Tongue (tissue), 2 donors: ENCODE measurements around the gene MAGI1. TPM values are rescaled to one million over a fixed set of nuclear protein-coding genes. Genes with fewer than 3 reads are reported as not detected.
"Not testable (repeated sequence)": the region's sequence is repeated elsewhere in the genome, so short reads cannot be mapped to it uniquely, and the experiment has no call there.

Experiments
- DNase-seq: peaks from one replicate; pipeline ENCODE4 v3.0.0-alpha.2; 2015
- total RNA-seq: library from RNA; depleted of rRNA; stranded (reverse); fragments of >200 nt; gene quantifications from one replicate; pipeline ENCODE4 v1.2.3, GENCODE V29; 2014

Gene MAGI1
- total RNA-seq = 62.1 TPM

DNA sequence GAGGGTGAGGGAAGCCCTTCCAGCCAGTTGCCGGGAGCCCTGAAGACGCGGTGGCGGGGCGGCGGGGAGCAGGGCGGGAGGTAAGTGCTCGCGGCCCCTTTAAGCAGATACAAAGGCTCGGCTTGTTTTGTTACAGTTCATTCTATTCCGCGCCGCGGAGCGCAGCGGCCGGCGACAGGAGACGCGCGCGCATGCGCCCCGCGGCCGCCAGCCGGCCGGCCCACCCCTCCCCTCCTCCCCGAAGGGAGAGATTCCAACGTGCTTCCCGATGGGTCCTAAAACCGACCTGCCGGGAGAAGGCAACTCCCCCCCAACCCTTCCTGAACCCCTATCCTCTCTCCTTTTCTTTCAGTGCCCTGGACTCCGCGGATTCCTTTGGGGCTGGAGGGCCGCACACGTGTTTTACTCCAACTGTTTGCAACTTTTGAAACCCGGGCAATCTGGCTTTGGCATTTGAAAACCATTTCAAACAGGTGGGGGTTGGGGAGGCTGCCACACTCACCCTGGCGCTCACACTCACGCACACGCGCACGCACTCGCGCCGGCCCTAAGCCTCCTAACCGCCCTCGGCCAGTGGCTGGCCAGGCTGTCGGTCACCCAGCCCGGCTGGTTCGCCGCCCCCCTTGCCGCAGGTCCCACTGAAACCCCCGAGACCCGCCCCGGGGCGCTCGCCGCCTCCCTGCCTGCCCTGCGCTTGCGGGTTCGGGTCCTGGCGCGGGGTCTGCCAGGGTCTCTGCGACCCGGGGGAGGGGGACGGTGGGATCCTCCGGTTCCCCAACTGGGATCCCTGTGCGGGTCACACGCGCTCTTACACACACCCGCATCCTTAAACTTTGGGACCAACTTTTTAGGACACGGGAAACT is at the start of gene MAGI1:
TSS of gene MAGI1 (minus strand) at position 193 of the 864 bp plus-strand sequence. CDS start 610 bp downstream, outside the sequence.
- DNase-seq = peak; percentile 98

- DNase-seq = no peak
Observed at GRCh38 chr3:66083784-66084213, 45.1 kb upstream of the MAGI1 start.

DNA sequence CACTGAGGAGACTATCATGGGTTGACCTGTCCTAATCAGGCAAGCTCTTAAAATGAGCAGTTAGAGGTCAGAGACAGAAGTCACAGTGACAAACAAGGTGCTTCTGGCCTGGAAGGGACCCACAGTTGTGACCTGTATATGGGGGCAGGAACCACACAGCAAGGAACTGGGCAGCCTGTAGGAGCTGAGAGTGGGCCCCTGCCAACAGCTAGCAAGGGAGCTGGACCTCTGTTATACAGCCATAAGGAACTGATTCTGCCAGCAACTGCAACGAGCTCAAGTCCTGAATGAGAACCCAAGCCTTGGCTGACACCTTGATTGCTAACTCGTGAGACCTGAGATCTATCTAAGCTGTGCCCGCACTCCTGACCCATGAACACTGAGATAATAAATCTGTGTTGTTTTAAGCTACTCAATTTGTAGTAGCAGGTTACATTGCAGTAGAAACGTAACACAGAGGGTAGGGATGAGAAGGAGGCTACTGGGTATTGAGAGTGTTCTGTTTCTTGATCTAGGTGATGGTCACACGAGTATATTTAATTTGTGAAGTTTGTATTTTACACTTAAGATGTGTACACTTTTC is 44.5 kb upstream of the MAGI1 start:
- no peak for DNase-seq

- DNase-seq = no peak
Observed at GRCh38 chr3:66082679-66083078, 44.0 kb upstream of the MAGI1 start.

- DNase-seq = no peak
Observed at GRCh38 chr3:66080167-66080566, 41.4 kb upstream of the MAGI1 start.

- DNase-seq = no peak
Observed at GRCh38 chr3:66077973-66078372, 39.3 kb upstream of the MAGI1 start.

- DNase-seq = peak; percentile 80
Observed at GRCh38 chr3:66076861-66077470, 38.2 kb upstream of the MAGI1 start.

DNA sequence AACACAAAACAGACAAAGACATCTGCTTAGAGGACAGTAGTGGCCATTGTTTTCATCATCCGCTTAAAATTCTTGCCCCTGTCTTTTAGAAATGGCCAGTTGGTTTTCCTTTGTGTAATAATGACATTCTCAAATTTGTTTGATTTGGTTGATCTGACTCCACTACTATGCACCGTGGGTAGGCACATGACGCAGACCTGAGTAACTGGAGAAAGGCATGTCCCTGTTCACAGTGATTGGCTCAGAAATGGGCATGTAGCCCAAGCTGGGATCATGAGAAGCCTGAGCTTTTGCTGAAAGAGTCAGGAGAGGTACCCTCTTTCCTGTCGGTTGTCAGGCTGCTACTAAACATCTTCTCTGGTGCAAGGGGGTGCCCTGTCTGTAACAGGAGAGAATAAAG is 36.6 kb upstream of the MAGI1 start:
- no peak for DNase-seq

GRCh38 chr3:66073464-66074141 is 34.9 kb upstream of the MAGI1 start:
- no peak for DNase-seq

DNA sequence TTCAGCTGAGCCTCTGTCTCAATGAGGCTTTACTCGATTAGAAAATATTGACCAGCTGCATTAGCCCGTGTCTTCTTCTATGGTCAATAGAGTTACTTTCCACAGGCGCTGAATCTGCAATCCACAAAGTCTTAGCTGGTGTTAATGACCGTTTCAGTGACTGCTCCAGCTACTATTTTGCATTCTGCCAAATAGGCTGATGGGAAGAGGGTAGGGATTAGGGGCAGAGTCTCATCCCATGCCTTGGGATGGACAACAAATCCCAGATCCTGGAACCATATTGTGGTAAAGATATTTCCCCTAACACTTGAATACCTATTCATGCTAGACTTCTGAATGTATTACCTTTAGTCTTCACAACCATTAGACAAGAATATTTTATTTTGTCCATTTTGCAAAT is 29.5 kb upstream of the MAGI1 start:
- DNase-seq = no peak

GRCh38 chr3:66066963-66067617 is 28.4 kb upstream of the MAGI1 start:
- no peak for DNase-seq

GRCh38 chr3:66055289-66055688 is 16.6 kb upstream of the MAGI1 start:
- DNase-seq = no peak

- DNase-seq = no peak
Observed at GRCh38 chr3:66053550-66054094, 14.9 kb upstream of the MAGI1 start.

DNA sequence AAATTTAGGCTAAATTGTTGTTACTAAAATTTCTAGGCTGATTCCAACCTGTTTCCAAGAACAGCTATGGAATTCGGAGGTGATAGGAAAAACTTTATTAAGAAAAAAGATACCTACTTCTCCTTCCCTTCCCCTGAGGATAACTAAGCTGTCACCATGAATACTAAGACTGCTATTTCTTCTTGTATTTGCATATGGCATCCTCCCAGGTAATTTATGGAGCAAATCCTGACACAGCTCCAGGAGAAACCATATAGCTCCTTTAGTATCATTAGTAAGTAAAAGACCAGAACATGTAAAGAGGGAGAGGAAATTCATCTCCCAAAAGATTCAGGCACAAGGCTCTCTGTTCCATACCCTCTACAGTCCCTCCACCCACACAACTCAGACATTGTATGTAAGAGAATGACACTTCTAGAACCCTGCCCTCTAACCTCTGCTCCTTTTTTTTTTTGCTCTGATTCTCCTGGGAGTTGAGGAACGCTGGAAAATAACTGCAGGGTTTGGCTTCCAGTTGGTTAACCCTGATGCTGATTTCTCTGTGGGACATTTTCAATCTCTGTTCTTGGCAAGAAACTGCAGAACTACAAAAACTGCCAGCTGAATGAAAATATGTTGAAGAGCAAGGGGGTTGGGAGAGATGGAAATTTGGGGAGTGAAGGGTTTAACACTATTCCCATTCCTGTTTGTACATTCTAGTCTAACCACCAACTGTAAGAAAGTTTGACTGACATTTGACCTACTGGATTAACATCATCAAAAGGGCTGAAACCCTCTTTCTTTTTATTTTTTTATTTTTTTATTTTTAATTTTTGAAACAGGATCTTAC is 14.2 kb upstream of the MAGI1 start:
- DNase-seq = no peak

GRCh38 chr3:66050821-66051220 is 12.1 kb upstream of the MAGI1 start:
- DNase-seq = no peak

GRCh38 chr3:66048051-66048395 is 9.3 kb upstream of the MAGI1 start:
- no peak for DNase-seq

- DNase-seq = no peak
Observed at GRCh38 chr3:66047311-66048050, 8.8 kb upstream of the MAGI1 start.

DNA sequence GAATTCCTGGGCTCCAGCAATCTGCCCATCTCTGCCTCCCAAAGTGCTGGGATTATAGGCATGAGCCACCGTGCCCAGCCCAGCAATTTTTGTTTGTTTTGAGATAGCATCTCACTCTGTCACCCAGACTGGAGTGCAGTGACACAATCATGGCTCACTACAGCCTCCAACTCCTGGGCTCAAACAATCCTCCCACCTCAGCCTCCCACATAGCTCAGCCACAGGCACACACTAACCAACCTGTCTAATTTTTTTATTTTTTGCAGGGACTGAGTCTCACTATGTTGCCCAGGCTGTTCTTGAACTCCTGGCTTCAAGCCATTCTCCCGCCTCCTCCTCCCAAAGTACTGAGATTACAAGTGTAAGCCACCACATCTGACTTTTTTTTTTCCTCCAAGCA is 7.6 kb upstream of the MAGI1 start:
- DNase-seq = not testable (repeated sequence)

- DNase-seq = no peak
Observed at GRCh38 chr3:66041828-66042227, 3.1 kb upstream of the MAGI1 start.

- DNase-seq = no peak
Observed at GRCh38 chr3:66041116-66041515, 2.4 kb upstream of the MAGI1 start.

- peak; percentile 53 for DNase-seq
Observed at GRCh38 chr3:66039590-66039887, 821 bp upstream of the MAGI1 start.
